GM12878 (cell line): ENCODE results near the gene SP3. TPM values are rescaled to one million over a fixed set of nuclear protein-coding genes. Genes with fewer than 3 reads are reported as not detected.

Source experiments
- ATAC-seq: fragments of 200-7000 bp; cut with Tn5 transposase; 3 replicates; pipeline ENCODE4 v1.9.1; 2020; ENCODE audit warnings: mild to moderate bottlenecking, moderate library complexity
- BruUV-seq: library from RNA; stranded (reverse); fragments of 400-500 nt; replicated peaks from 2 replicates; lab custom pipeline; 2021; lab: Mats Ljungman, UMichigan
- CTCF ChIA-PET: fragments of 300-600 bp; sonication (Branson Sonifier 250); formaldehyde crosslinking; extraction: SDS; loops from one replicate; lab custom pipeline; 2021; ENCODE audit warnings: inconsistent platforms; lab: Yijun Ruan, JAX
- POLR2A ChIA-PET: fragments of 350-600 bp; formaldehyde crosslinking; extraction: SDS; loops from one replicate; lab custom pipeline; 2021; ENCODE audit warnings: inconsistent platforms; lab: Charles Lee
- RAD21 ChIA-PET: fragments of 300-600 bp; sonication (Branson Sonifier 250); formaldehyde crosslinking; loops from one replicate; lab custom pipeline; 2023; ENCODE audit warnings: antibody characterized with exemption; ENCODE audit not compliant: unreplicated experiment; lab: Charles Lee
- SMC1A ChIA-PET: fragments of 300-600 bp; sonication (Branson Sonifier 250); formaldehyde crosslinking; loops from one replicate; lab custom pipeline; 2023; ENCODE audit not compliant: unreplicated experiment, uncharacterized antibody; lab: Charles Lee
- DNase-seq: peaks from one replicate; pipeline ENCODE4 v3.0.0-alpha.2; 2011; ENCODE audit warnings: low read depth, low spot score
- FAIRE-seq: peaks from 3 replicates; lab custom pipeline; 2011; peaks lifted over from hg19 to GRCh38; lab: Jason Lieb, UNC
- H2AFZ ChIP-seq: 2 replicates; pipeline ENCODE4 v1.6.0; 2011; ENCODE audit warnings: low read depth, low read length, control low read depth; ENCODE audit not compliant: control insufficient read depth
- H3K27ac ChIP-seq: 2 replicates; pipeline ENCODE4 v1.5.1; 2011; ENCODE audit warnings: control low read depth; ENCODE audit not compliant: control insufficient read depth, insufficient read depth
- H3K27me3 ChIP-seq, 2 experiments: replicated peaks in 1 of 2; 2 replicates each; pipeline versions ENCODE4 v1.6.0 to v1.6.1; 2011; ENCODE audit warnings: low read length in 1 of 2; ENCODE audit not compliant: control insufficient read depth in 2 of 2, insufficient read depth in 2 of 2
- H3K36me3 ChIP-seq, 2 experiments: 2 replicates each; pipeline ENCODE4 v1.5.1; 2011; ENCODE audit warnings: low read length in 1 of 2; ENCODE audit not compliant: control insufficient read depth in 2 of 2, insufficient read depth in 2 of 2
- H3K4me1 ChIP-seq: 2 replicates; pipeline ENCODE4 v1.6.1; 2011; ENCODE audit warnings: mild to moderate bottlenecking, low read length, moderate library complexity, mixed read lengths; ENCODE audit not compliant: control insufficient read depth, insufficient read depth
- H3K4me2 ChIP-seq: 2 replicates; pipeline ENCODE4 v1.6.0; 2011; ENCODE audit warnings: control low read depth; ENCODE audit not compliant: control insufficient read depth, insufficient read depth
- H3K4me3 ChIP-seq: fragments of 200-600 bp; sonication (generic); 2 replicates; pipeline ENCODE4 v1.5.1; 2016
- H3K79me2 ChIP-seq: 2 replicates; pipeline ENCODE4 v1.6.0; 2011; ENCODE audit warnings: low read length; ENCODE audit not compliant: control insufficient read depth, insufficient read depth
- H3K9ac ChIP-seq: 2 replicates; pipeline ENCODE4 v1.8.0; 2011; ENCODE audit warnings: low read length, control low read depth, mixed read lengths; ENCODE audit not compliant: control insufficient read depth, insufficient read depth
- H3K9me3 ChIP-seq: replicated peaks from 3 replicates; pipeline ENCODE4 v1.5.1; 2011; ENCODE audit warnings: mild to moderate bottlenecking, low read length; ENCODE audit not compliant: control insufficient read depth, insufficient read depth
- H4K20me1 ChIP-seq: 2 replicates; pipeline ENCODE4 v1.6.0; 2011; ENCODE audit not compliant: control insufficient read depth, insufficient read depth
- ATF7 ChIP-seq: fragments of 450-650 bp; IDR thresholded peaks from 2 replicates; pipeline ENCODE4 v1.6.1; 2016; ENCODE audit warnings: low read depth, mild to moderate bottlenecking
- ETV6 ChIP-seq, 2 experiments: fragments of 450-650 bp in 1 of 2; IDR thresholded peaks in 1 of 2; conservative IDR thresholded peaks in 1 of 2; 2 replicates each; pipeline ENCODE4 v1.6.1; 2014; ENCODE audit warnings: antibody characterized with exemption in 1 of 2, borderline replicate concordance in 1 of 2, low read depth in 1 of 2, mild to moderate bottlenecking in 1 of 2, moderate library complexity in 1 of 2
- MYB ChIP-seq: fragments of 150-350 bp; IDR thresholded peaks from 2 replicates; pipeline ENCODE4 v1.6.1; 2014; ENCODE audit warnings: mild to moderate bottlenecking, low read depth, low read length, borderline replicate concordance
- RCOR1 ChIP-seq: conservative IDR thresholded peaks from 2 replicates; pipeline ENCODE4 v1.6.1; 2012; ENCODE audit warnings: low read depth, low read length, improper control_type of control experiment
- SIX5 ChIP-seq: IDR thresholded peaks from 2 replicates; pipeline ENCODE4 v1.6.1; 2011; ENCODE audit warnings: mild to moderate bottlenecking, low read depth, low read length, moderate library complexity; ENCODE audit not compliant: severe bottlenecking
- SPI1 ChIP-seq: IDR thresholded peaks from 2 replicates; pipeline ENCODE4 v1.6.1; 2011; ENCODE audit warnings: low read depth, mild to moderate bottlenecking, low read length, moderate library complexity, borderline replicate concordance; ENCODE audit not compliant: insufficient read depth
- TCF3 ChIP-seq: IDR thresholded peaks from 2 replicates; pipeline ENCODE4 v1.6.1; 2012; ENCODE audit warnings: low read depth, mild to moderate bottlenecking, low read length, borderline replicate concordance; ENCODE audit not compliant: insufficient read depth
- in situ Hi-C: fragments of 300-500 bp; cut with MboI; formaldehyde crosslinking; loops from 9 replicates; pipeline ENCODE4 v1.14.3; 2018; ENCODE audit warnings: mixed read lengths
- intact Hi-C: fragments of 100-400 bp; cut with micrococcal nuclease; formaldehyde crosslinking; loops from one replicate; pipeline ENCODE4 v1.14.2; 2022; ENCODE audit not compliant: unreplicated experiment
- polyA plus RNA-seq, 11 experiments: library from polyadenylated mRNA; depleted of rRNA in 4 of 11; unstranded in 6 of 11; stranded (reverse) in 5 of 11; fragments of >200 nt; fragmentation: Nextera tagmentation in 4 of 11; fragmentation: Illumina TruSeq in 1 of 11; extraction: Ambion mirVana in 4 of 11; extraction: Trizol in 1 of 11; gene quantifications; 1 replicate in 1 of 11; 2 replicates in 10 of 11; pipeline versions ENCODE4 v1.2.1 to v1.2.3, GENCODE V29; 2011 to 2016; ENCODE audit warnings: inconsistent platforms in 2 of 11, missing spikeins in 2 of 11, low read depth in 1 of 11
- total RNA-seq, 4 experiments: library from RNA; depleted of rRNA in 3 of 4; stranded (reverse); fragments of >200 nt in 3 of 4; fragmentation: Illumina TruSeq in 1 of 4; extraction: Trizol in 1 of 4; gene quantifications; 2 replicates each; pipeline versions ENCODE4 v1.2.1 to v1.2.3, GENCODE V29; 2013 to 2021
- TF ChIP-seq, protein P1 (sequence below), 3 experiments: IDR thresholded peaks in 2 of 3; conservative IDR thresholded peaks in 1 of 3; 2 replicates each; pipeline ENCODE4 v1.5.1; 2011; ENCODE audit warnings: low read depth in 3 of 3, low read length in 3 of 3, mild to moderate bottlenecking in 3 of 3, control low read depth in 2 of 3, moderate library complexity in 2 of 3, inconsistent platforms in 1 of 3, mixed read lengths in 1 of 3; ENCODE audit not compliant: control insufficient read depth in 2 of 3, insufficient read depth in 1 of 3; ENCODE audit errors: extremely low read depth in 1 of 3

Gene SP3
- total and polyA plus RNA-seq, 10 of the 15 experiments (the other 5 are each of a cell fraction or from before 2014, with no cell fraction given): 9.9 to 87.6 (median 52.4) TPM

DNA sequence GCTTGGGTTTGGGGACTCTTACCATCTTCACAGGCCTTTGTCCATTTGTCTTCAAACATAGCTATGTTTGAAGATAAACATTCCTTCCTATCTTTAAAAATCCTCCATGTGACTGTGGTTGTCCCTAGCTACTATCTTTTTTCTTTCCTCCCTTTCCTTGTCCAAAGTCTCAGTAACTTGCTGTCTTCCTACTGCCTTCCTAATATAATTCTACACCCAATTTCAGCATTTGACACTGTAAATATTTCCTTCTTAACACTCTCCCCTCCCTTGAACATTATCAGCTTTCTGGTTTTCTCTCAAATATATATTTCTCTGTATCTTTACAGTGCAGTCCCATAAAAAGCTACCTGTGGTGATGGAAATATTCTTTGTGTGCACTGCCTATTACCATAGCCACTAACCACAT is 5.3 kb upstream of the SP3 start:
- CTCF ChIA-PET: interaction anchor here (1.2 to 1.5 kb wide), 3 partner anchors 10 to 86 kb away, joined by 3 to 4 read pairs (median 4); no protein-coding TSS in a partner anchor
- TF ChIP-seq ETV6 (conservative IDR thresholded peaks at IDR 0.05 in 1 of 2, IDR thresholded peaks at IDR 0.05 in 1 of 2; ENCODE audit: borderline replicate concordance in 1 of 2, low read depth in 1 of 2) (no peak), SIX5 (no peak), MYB (no peak), SPI1 (no peak), ATF7 (no peak), RCOR1 (no peak), TCF3 (no peak)
- TF ChIP-seq, protein P1, sequence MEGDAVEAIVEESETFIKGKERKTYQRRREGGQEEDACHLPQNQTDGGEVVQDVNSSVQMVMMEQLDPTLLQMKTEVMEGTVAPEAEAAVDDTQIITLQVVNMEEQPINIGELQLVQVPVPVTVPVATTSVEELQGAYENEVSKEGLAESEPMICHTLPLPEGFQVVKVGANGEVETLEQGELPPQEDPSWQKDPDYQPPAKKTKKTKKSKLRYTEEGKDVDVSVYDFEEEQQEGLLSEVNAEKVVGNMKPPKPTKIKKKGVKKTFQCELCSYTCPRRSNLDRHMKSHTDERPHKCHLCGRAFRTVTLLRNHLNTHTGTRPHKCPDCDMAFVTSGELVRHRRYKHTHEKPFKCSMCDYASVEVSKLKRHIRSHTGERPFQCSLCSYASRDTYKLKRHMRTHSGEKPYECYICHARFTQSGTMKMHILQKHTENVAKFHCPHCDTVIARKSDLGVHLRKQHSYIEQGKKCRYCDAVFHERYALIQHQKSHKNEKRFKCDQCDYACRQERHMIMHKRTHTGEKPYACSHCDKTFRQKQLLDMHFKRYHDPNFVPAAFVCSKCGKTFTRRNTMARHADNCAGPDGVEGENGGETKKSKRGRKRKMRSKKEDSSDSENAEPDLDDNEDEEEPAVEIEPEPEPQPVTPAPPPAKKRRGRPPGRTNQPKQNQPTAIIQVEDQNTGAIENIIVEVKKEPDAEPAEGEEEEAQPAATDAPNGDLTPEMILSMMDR (IDR thresholded peaks at IDR 0.05 in 2 of 3, conservative IDR thresholded peaks at IDR 0.05 in 1 of 3; ENCODE audit: control insufficient read depth in 2 of 3, extremely low read depth in 1 of 3, insufficient read depth in 1 of 3, low read depth in 3 of 3, low read length in 3 of 3): no peak
- no TSS peak for BruUV-seq
- SMC1A ChIA-PET: interaction anchor here (1.1 kb wide), 1 partner anchor 9 kb away, joined by 3 read pairs; no protein-coding TSS in a partner anchor
- intact Hi-C loops: no loop called here
- in situ Hi-C loops: no loop called here
- POLR2A ChIA-PET: interaction anchor here (1.0 kb wide), 1 partner anchor 277 kb away, joined by 3 read pairs; no protein-coding TSS in a partner anchor
- ATAC-seq: no peak
- Histone ChIP-seq H3K4me2 (no peak overlapping the region), H3K9me3 (no peaks in the 10 kb centered on the region), H3K36me3 (no peaks in the 10 kb centered on the region), H3K4me3 (no peak overlapping the region), H3K27ac (no peak overlapping the region), H3K27me3 (no peaks in the 10 kb centered on the region), H3K79me2 (peaks cover 16% of the 10 kb centered on the region), H3K9ac (no peak overlapping the region), H4K20me1 (no peaks in the 10 kb centered on the region), H2AFZ (no peak overlapping the region), H3K4me1 (no peaks in the 10 kb centered on the region; the same call in none of the 2 replicates)
- RAD21 ChIA-PET: no interaction called here
- DNase-seq: no peak
- no peak for FAIRE-seq
